GM21529 (cell line): Measurements from ENCODE around the gene ASCL2.
"Not testable (repeated sequence)": the region's sequence is repeated elsewhere in the genome, so short reads cannot be mapped to it uniquely, and the experiment has no call there.

Experiments used
- ATAC-seq: cut with Tn5 transposase; IDR thresholded peaks from one replicate; pipeline ENCODE4 v1.9.1; 2021; ENCODE audit not compliant: unreplicated experiment

Gene ASCL2

DNA sequence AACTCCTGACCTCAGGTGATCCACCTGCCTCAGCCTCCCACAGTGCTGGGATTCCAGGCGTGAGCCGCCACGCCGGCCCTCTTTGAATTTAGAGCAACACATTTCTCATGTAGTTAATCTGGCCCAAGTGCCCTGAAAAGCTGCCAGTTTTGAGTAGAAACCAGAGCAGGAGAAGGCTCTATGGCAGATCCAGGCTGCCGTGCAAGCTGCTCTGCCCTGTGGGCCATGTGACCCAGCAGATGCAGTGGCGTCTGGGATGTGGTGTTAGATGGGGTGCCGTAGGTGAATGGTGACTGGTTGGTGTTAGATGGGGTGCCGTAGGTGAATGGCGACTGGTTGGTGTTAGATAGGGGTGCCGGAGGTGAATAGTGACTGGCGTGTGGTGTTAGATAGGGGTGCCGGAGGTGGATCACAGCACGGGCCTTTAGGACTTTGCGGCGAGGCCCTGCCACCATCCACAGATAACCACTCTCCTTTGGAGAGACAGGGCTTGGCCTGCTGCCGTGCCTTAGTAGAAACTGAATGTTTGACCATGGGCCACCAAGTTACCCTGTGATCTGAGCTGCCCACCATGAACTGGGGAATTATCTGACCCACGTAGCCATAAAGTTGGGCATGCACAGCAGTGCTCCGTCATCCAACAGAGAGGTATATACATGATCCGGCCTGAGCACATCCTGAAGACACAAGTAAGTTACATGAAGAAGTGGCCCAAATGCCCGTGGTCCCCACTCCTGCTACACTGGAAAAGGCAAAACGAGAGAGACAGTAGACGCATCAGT, 32.7 kb downstream of the ASCL2 start:
- ATAC-seq: no peak

- not testable (repeated sequence) for ATAC-seq
Observed at GRCh38 chr11:2236381-2237134, 33.8 kb downstream of the ASCL2 start.

GRCh38 chr11:2235588-2236326, 34.6 kb downstream of the ASCL2 start:
- no peak for ATAC-seq

DNA sequence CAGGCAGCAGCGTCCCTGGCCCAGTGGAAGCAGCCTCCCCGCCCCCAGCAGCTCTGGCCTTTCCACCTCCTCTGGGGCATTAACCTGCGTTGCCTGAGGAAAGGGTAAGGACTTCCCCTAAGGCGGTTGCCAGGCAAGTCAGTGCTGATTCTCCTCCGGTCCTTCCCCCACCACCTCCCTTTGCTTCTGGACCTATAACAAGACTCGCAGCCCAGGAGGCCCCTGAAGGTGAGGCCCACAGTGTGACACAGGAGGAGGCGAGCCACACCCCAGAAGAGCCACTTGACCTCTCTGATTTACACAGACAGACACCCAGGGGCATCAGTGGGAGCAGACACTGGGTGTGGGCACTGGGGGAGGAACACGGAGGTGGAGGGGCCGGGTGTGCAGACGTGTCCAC, 35.4 kb downstream of the ASCL2 start:
- ATAC-seq: no peak

GRCh38 chr11:2233693-2234455, 36.5 kb downstream of the ASCL2 start:
- ATAC-seq: no peak

DNA sequence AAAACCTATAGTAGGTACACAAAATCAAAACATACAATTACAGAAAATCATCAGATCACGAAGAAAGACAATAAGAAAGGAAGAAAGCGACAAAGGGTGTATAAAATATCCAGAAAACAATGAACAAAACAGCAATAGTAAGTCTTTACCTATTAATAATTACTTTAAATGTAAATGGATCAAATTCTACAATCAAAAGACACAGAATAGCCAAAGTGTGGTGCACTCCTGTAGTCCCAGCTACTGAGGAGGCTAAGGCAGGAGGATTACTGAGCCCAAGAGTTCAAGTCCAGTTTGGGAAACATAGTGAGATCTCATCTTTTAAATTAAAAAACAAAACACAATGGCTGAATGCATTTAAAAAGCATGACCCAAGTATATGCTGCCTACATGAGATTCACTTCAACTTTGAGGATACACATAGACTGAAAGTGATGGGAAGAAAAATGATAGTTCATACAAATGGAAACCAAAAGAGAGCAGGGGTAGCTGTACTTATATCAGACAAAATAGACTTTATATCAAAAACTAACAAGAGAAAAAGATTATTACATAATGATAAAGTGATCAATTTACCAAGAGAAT, 40.6 kb downstream of the ASCL2 start:
- ATAC-seq: no peak

DNA sequence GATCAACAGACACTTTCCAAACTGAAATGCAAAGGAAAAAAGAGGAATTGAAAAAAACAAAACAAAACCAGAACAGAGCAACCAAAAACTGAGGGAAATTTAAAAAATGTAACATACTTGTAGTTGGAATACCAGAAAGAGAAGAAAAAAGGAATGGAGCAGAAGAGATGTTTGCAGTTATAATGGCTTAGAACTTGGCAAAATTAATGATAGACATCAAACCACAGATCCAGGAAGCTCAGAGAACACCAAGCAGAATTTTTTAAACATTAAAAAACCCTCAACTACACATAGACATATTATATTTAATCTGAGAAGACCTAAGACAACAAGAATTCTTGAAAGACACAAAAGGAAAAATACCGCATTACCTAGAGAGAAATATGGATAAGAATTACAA, 46.1 kb downstream of the ASCL2 start:
- no peak for ATAC-seq

- no peak for ATAC-seq
Observed at GRCh38 chr11:2223153-2223794, 47.1 kb downstream of the ASCL2 start.

GRCh38 chr11:2222451-2222850, 47.9 kb downstream of the ASCL2 start:
- ATAC-seq: no peak

DNA sequence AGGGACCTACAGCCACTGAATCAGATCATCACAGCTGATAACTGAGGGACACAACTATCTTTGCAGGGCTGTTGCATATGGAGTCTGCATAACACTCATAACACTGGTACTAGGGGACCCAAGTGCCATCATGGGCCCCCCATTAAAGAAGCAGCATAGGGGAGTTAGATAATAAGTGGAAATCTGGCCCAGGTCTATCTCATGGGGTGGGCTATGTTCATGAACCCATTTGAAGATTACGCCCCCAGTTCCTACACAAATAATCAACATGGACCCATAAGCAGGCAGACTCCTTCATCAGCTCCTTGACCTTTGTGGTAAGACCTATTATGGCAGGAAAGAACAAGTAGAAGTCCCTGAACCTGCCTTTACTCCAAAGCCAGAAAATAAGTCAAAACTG, 48.8 kb downstream of the ASCL2 start:
- no peak for ATAC-seq

DNA sequence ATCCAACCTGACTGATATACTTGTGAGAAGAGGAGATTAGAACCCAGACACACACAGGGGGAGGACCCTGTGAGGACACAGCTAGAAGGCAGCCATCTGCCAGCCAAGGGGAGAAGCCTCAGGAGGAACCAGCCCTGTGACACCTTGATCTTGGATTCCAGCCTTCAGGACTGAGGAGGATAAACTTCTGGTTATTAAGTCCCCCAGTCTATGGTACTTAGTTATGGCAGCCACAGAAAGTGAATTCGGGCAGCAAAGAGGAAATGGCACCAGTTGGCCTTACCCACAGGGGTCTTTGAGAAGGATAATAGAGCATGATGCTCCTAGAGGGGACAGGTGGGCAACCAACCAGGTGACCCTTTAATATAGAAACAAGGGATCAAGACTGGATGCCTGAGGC, 49.4 kb downstream of the ASCL2 start:
- ATAC-seq: no peak

- ATAC-seq: no peak
Observed at GRCh38 chr11:2220173-2220771, 50.1 kb downstream of the ASCL2 start.

- no peak for ATAC-seq
Observed at GRCh38 chr11:2219318-2220017, 50.9 kb downstream of the ASCL2 start.
